CD4-positive, alpha-beta T cell treated with Interleukin-21 for 1 hour (primary cell): ENCODE results near the gene APOL3.
"Not testable (repeated sequence)": the region's sequence is repeated elsewhere in the genome, so short reads cannot be mapped to it uniquely, and the experiment has no call there.

ENCODE experiments used
- DNase-seq: peaks from one replicate; pipeline ENCODE4 v3.0.0-alpha.2; 2020

APOL3 gene

GRCh38 chr22:36097880-36098279 lies 62.7 kb downstream of the APOL3 start:
- no peak for DNase-seq

GRCh38 chr22:36090772-36091171 lies 69.8 kb downstream of the APOL3 start:
- DNase-seq = not testable (repeated sequence)
